ENCODE results near the gene FLACC1. TPM values are rescaled to one million over a fixed set of nuclear protein-coding genes. Genes with fewer than 3 reads are reported as not detected.

Gene FLACC1
- total RNA-seq, 4 donors from 2014 or later, result 2.3 to 5.0 (median 3.4) TPM

DNA sequence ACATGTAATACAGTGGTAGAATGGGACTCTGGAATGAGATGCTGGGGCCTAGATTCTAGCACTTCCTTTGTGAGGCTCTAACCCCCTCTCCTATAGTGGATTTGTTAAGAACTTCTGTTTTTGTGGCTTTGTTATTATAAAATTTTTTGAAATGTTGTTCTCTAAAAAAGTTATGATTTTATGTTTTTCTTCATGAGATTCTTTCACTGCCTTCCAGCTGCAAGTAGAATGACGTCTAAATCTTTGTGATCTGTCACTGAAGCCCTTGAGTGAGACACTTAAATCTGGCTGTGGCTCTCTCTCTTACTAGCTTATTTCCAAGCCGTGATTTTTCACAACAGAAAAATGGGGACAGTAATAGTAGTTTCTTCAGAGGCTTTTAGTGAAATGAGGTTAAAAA lies 95.2 kb downstream of the FLACC1 start:
- no peaks in the 10 kb centered on the region for H3K36me3 ChIP-seq
- no peak for DNase-seq
- no peak overlapping the region for H3K27ac ChIP-seq
- intact Hi-C loops (cut with DNase I), result no loop called here
- WGBS, 2 donors, result 33 to 44% methylated on average over 2 of the region's 2 CpGs
- H3K27me3 ChIP-seq, result no peaks in the 10 kb centered on the region
- TF ChIP-seq POLR2A (IDR thresholded peaks at IDR 0.05), result no peak
- no peak for TF ChIP-seq CTCF (IDR thresholded peaks at IDR 0.05)
- H3K9me3 ChIP-seq, result no peaks in the 10 kb centered on the region
- peaks cover 0 to 12% of the 10 kb centered on the region in 2 donors for H3K4me1 ChIP-seq
- H3K4me3 ChIP-seq (replicated peaks in 1 of 3), result no peak overlapping the region

DNA sequence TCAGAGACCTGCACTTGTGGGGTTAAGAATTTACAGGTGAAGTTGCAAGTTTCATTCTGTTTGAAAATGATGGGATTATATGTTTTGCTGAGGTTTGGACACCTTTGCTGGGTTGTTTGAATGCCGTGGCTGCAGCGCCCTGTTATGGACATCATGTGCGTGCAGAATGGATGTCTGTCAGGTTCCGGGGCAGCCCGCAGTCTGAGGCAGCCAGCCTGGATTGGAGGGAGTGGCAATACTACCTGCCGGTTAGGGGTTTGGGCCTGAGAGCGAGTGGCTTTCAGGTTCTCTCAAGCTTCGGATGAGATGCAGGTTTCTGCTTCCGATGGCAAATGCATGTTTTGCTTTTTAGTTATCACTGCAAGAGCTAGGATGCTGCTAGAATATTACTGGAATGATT lies 95.7 kb downstream of the FLACC1 start:
- H3K4me3 ChIP-seq (replicated peaks in 1 of 3), result no peak overlapping the region
- TF ChIP-seq CTCF (IDR thresholded peaks at IDR 0.05) (no peak), POLR2A (IDR thresholded peaks at IDR 0.05) (no peak)
- intact Hi-C loops (cut with DNase I), result no loop called here
- H3K4me1 ChIP-seq, result peaks cover 0 to 12% of the 10 kb centered on the region in 2 donors
- H3K27me3 ChIP-seq, result no peaks in the 10 kb centered on the region
- no peaks in the 10 kb centered on the region for H3K9me3 ChIP-seq
- no peaks in the 10 kb centered on the region for H3K36me3 ChIP-seq
- H3K27ac ChIP-seq, result no peak overlapping the region
- 83 to 84% methylated on average over 9 of the region's 9 CpGs for WGBS, 2 donors
- no peak for DNase-seq

DNA sequence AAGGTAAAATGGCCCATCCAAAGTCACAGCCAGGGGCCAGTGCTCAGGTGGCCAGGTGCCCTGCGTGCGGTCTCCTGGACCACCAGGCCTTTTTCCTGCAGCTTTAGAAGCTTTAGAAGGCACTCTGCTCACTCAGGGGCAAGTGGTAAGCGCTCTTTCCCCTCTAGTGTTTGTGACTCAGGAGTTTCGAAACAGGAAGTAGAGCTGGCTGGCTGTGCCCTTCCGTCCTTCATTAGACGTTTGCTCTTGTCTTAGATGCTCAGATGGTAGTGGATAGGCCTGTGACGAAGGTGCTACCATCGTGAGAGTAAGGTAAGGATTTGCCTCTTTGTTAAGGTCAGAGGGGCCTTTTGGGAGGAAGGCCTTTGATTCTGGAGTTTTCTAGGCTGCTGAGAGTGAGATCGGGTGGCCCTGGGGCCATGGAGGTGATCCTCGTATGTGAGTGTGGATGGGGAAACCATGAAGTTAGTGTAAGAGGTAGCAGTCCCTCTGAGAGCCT lies 96.8 kb downstream of the FLACC1 start, which contains the start of gene CASP8:
CASP8 (plus strand) TSS at position 235 of the 499 bp plus-strand sequence. CDS start 5,951 bp downstream, outside the sequence.
- TF ChIP-seq CTCF (IDR thresholded peaks at IDR 0.05) (no peak), POLR2A (IDR thresholded peaks at IDR 0.05) (peak in 1 of 2 donors; percentile 17)
- peak in 1 of 2 donors; percentile 6 for DNase-seq
- Histone ChIP-seq H3K9me3 (no peaks in the 10 kb centered on the region), H3K27ac (peak within 1 kb of the TSS in 2 of 3 donors; percentile 10 to 20), H3K27me3 (no peaks in the 10 kb centered on the region), H3K36me3 (no peaks in the 10 kb centered on the region), H3K4me1 (peaks cover 0 to 12% of the 10 kb centered on the region in 2 donors), H3K4me3 (replicated peaks in 1 of 3) (no peak within 1 kb of the TSS)
- intact Hi-C loops (cut with DNase I), result no loop called here
- 73 to 88% methylated on average over 10 of the region's 10 CpGs for WGBS, 2 donors

DNA sequence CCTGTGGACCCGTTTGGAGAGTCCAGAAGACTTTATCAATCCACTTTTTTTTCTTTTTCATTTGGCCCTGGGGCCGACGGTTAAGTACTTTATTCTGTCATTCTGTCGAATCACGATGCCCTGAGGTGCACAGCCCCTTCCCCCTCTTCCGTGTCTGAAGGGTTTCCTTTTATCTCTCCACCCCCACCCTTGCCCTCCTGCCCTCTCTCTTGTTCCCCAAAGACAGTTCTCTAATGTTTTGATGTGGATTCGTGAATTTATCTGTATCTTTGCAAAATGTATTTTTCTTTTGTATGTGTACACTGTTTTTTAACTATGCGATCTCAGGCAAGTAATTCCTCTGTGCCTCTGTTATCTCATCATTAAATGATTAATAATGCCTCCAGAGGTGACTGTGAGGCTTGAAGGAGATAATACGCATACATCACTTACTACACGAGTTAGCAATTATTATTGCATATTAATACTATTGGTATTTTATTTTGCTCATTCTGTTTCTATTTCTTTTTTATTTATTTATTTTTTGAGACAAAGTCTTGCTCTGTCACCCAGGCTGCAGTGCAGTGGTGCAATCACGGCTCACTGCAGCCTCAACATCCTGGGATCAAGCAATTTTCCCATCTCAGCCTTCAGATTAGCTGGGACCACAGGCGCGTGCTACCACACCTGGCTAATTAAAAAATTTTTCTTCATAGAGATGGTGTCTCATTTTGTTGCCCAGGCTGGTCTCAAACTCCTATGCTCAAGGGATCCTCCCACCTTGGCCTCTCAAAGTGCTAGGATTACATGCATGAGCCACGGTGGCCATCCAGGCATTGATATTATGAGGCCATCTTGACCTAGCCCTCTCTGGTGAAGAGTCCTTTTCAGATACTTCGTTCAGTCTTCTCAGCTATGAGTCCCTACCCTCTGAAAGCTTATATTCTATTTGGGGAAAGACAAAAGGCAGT lies 98.2 kb downstream of the FLACC1 start:
- TF ChIP-seq CTCF (IDR thresholded peaks at IDR 0.05) (no peak), POLR2A (IDR thresholded peaks at IDR 0.05) (no peak)
- Histone ChIP-seq H3K4me1 (peaks cover 0 to 12% of the 10 kb centered on the region in 2 donors), H3K36me3 (no peaks in the 10 kb centered on the region), H3K27ac (peak overlapping the region; percentile 83 to 89 (median 85)), H3K9me3 (no peaks in the 10 kb centered on the region), H3K4me3 (replicated peaks in 1 of 3) (peak overlapping the region; percentile 34 to 48 (median 38)), H3K27me3 (no peaks in the 10 kb centered on the region)
- WGBS, 2 donors, result 38 to 40% methylated on average over 15 of the region's 15 CpGs
- intact Hi-C loops (cut with DNase I), result no loop called here
- DNase-seq, result no peak
